SKM-1 (cell line): ENCODE results near the gene CASQ2.
A peak's percentile ranks its signal among the peaks of the same experiment; 100 is the strongest.

Source experiments
- DNase-seq: peaks from one replicate; lab custom pipeline; 2025; ENCODE audit not compliant: unreplicated experiment; lab: John Stamatoyannopoulos, UW

Gene CASQ2

DNA sequence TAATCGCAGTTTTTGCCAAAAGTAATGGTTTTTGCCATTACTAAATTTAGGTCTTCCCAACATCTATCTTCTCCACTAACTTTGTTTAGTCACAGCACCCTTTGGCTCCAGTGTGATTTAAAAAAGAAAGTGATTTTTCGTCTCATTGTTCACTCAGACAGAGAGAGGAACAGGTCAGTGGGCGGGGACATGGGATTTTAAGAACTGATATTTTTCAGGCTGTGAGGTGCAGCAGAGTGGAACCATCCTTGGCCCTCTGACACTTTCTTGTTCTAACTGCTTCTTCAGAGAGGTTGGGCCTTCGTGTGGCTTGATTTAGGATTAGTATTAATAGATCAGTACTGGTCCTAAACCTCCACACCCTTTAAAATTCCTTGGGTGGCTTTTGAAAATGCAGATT, 38.8 kb downstream of the CASQ2 start:
- DNase-seq = no peak

DNA sequence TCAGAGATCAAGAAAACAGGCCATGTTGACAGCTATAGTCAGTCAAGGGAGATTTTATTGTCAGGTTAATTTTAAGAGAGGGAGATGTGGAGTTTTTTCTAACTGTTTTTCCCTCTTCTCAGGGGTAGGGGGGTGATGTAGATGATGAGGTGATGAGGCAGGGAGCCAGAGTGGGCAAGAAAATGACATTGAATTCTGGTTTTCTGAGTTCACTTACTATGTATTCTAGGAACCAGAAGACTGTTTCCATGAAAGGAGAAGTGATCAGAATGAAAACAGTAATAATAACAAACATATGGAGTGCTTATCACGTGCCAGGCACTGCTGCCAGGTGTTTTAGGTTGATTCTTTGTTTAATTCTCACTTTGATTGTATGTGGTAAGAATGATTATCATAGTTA, 40.2 kb downstream of the CASQ2 start:
- no peak for DNase-seq

DNA sequence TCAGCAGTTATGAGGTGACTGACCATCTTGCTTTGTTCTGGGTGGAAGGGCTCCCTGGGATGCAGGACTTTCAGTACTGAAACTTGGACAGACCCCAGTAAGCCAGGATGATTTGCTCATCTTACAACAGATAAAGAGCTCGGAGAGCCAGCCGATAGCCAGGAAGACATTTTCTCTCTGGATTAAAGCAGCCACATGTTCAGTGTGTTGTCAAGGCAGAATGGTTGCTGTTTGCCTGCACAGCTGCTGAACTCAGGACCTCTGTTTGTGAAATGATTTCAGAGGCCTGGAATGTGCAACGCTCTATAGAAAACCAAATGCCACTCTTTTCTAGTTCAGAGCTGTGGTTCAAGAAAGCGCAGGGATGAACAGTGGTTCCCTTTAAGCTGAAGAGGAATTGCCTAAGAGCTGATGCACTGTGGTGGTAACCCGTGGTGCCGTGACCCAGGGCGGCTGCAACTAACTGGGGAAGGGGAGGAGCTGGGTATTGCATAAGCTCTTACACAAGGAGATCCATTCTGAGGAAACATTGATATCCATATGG, 40.7 kb downstream of the CASQ2 start:
- DNase-seq = peak; percentile 98

DNA sequence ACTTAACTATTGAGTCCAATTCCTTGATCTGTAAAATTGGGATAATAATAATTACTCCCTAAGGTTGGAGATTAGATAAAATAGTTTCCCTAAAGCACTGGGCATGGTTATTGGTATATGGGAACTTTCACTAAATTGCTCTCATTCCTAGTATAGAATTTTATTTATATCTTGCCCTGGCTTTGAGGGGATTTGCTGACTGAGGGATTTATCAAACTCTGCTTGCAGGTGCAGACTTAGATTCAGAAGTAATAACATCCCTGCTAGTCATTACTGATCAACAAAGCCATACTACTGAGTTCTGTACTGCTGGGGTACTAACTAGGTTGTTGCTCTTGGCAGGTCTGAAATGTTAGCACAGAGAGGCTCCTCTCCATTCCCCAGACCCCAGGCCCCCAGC, 41.9 kb downstream of the CASQ2 start:
- DNase-seq = no peak

DNA sequence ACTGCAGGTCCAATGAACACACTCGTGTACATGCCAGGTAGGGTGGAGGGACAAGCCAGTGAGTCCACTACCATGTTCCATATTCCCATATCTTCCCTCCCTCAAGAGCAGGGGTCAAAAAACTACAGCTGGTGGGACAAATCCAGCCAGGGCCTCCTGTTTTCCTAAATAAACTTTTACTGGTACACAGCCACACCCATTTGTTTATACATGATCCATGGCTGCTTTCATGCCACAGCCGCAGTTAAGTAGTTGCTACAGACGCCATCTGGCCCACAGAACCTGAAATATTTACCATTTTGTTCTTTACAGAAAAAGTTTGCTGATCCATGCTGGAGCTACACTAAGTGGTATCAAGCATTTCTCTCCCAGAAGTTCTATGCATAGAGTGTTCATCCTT, 42.4 kb downstream of the CASQ2 start:
- no peak for DNase-seq

DNA sequence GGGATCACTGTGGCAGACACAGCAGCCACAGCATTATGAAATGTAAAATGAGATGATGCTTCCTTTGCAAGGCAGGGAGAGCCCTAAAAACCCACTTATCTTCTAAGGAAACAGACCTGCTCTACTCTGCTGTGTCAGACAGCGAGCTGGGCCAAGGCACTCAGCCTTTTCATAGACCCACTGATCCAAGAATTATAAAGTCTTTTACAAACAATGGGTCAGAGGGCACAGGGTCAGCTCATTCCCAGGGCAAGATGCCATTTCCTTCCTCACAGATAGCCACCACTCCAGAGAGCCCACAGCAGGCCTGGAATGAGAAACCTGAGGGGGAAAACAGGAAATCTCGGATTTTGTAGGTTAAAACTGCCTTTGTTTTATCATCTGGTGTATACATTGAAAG, 42.9 kb downstream of the CASQ2 start:
- no peak for DNase-seq

DNA sequence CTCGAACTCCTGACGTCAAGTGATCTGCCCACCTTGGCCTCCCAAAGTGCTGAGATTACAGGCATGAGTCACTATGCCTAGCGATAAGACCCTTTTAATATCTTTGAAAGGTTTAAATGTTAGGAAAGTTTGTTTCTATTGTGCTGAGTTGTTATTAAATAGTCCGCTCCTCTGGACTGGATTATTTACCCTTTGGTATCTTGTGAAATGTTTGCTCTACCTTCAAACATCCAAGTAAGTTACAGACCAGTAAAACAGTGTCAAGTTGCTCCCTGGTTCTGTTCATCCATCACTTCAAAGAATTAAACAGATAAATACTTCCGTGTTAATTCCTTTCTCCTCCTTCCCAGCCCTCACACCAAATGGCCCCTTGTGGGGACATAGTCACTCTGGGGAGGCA, 44.8 kb downstream of the CASQ2 start:
- DNase-seq = no peak

DNA sequence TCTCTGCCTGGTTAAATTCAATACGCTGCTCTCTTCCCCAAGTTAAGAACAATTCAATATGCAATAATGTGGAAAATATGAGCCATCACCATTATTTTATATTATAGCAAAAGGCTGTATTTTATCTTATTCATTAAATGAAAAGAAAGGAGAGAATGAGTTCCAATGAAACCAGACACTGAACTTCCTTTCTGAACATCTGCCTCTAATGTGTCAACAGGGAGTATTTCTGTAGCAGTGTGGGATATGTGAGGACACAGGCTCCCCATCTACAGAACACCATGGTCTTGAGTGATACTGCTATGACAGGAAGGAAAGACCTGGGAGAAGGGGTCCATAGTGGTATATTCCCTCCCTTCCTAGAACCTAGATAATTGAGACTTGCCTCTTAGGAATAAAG, 46.3 kb downstream of the CASQ2 start:
- no peak for DNase-seq

DNA sequence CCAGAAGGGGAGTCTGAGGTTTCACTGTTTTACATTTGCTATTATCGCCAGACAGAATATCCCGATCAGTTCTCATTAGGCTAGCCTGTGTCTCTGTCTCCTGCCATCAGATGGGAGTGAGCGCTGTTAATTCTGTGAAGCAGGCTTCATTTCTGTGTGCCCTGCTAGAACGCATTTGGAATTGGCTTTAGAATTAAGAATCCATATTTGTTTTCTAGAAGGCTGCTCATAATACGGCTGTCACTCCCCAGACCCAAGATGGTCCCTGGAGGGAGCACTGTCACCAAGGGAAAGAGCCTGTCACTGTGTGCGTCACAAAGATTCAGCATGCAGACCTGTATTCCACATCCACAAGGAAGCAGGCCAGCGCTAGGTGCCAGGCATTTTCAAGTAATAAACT, 49.2 kb downstream of the CASQ2 start:
- DNase-seq = no peak

DNA sequence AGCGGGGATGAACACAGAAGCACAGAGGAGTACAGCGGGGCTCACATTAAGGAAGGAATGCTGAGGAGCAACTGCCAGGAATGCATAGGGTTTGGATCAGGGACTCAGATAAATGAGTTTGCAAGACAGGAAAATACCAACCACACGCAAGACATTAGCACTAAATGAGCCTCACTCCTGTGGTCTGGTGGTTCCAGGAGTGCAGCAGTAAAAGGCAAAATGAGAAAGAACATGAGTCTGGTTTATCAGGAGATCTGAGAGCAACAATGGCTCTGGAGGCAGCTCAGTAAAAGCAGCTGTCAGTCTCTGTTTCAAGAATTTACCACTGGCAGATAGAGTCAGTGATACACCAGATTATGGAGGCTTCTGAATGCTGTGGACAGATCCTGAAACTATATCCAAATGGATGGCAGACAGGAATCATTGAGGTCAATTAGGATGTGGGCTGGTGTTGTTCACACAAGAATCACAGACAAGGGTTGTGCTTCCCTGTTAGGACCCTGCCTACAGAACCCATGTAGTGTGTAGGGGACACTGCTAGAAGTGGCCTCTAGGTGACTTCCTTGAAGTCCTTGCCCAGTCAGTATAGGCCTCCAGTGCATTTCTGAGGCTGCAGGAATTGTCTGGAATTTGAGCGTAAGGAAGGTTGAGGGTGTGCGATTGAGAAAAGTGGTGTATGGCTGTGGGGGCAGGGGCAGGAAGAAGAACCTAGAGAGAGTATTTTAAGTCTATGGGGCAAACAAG, 50.3 kb downstream of the CASQ2 start:
- no peak for DNase-seq

DNA sequence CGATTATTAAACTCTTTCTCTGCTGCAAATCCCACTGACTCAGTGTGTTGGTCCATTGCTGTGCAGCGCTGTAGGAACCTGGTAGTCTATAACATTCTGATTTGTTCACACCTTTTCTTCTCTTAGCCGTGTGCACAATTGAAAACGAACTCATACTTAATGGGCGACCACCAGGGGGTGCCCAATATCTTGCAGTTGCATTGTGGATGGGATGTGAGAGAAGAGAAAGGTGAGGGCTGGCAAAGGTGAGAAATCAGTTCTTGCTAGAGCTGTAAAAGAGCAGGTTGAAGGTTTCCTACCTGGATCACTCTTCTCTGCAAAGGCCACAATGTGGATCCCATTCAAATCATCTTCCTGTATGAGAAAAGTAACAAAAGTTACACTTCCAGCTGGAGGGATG, 51.0 kb downstream of the CASQ2 start:
- no peak for DNase-seq

DNA sequence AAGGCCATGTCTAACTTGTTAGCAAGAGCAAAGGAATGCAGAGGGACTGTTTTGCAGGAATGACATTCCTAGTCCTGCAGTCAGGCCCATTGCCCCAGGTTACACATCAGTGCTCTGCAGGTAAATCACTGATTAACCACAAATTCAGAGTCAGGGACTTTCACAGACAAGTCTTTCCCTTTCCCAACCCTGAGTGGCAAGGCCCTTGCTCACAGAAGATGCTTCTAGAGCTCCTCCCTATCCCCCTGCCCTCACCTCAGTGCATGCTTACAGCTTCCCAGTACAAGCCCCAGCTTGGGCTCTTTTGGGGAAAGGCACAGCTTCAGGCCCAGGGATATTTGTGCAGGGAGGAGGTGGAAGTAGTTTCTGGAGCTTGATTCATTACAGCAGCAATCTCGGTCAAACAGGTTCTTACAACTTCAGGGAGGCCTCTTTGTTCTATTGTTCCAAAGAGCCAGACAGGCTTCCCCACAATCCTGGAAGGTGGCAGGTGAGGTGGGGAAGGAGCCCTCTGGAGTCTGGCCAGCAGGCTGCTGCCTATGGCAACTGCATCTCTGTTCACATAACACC, 53.9 kb downstream of the CASQ2 start:
- DNase-seq = no peak

DNA sequence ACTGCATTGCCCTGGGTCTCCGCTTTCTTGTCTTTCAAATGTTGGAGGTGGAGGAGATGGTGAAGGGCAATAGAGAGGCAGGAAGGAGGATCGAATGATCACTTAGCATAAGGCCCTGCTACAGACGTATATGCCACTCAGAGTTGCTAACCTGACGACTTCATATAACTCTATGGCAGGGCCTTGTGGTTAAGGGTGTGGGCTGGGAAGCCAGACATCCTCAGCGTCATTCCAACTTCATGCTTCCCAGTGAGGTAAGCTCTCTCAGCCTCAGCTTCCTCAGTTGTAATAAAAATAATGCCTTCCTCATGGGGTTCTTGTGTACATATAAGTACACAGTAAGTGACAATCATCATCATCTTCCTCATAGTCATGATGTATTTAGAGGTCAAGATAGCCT, 54.6 kb downstream of the CASQ2 start:
- DNase-seq = no peak

DNA sequence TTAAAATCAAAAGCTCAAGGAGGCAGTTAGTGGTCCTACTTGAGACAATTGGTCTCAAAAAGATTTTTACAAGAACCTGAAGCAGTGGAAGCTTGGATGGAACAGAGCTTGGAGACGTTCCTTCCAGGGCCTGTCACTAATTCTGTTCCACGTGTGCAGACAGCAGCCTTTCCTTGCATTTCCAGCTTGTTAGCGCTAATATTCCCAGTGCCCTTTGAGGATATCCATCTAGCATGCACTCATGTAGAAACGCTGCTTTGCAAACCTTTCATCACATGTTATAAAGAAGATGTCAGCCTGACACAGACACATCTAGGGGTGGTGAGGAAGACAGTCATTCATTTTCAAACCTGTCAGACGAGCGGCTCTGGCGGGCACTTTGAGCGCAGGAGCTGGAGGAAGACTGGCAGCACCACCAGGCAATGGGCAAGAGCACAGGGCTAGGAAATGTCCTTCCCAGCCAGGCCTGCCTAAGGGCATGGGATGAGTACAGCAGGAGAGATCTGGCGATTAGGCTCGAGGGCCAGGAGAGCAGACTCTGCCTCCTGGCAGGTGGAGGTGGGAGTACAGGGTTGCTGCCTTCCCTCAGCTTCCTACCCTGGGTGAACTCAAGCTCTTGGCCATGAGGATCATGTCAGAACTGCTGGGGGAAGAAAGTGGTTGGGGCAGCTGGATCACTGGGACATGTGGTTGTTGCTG, 55.5 kb downstream of the CASQ2 start:
- no peak for DNase-seq

DNA sequence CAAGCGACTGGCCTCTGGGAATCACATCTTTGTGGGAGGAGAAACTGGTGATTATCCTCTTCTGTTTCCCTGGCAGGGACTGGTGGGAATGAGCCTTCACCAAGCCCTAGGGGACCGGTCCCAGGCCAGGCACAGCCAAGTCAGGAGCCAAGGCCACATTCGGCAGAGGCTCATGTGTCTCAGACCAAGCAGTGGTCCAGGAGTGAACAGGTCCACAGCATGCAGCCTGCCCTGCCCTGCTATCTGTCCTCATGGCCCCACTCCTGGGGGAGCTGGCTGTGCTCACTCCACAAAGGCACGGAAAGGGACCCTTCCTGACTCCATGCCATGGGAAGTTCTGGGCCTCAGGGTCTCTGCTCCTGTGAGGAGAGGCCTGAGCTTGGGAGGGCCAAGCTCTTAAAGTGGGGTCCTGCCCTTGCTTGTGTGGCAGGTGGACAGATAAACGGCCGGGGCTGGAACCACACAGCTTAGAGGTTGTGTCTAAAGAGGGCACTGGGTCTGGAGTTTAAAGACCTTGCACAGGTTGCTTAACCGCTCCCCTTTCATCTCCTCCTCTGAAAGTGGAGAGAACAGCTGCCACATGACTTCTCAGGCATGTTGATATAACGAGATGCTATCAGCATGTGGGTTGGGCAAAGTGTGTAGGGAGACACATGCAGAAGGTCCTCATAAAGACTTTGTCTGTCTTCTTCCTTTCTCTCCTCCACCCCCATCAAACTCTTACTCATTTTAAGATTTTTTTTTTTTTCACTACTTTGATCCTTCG, 57.5 kb downstream of the CASQ2 start:
- DNase-seq = no peak

DNA sequence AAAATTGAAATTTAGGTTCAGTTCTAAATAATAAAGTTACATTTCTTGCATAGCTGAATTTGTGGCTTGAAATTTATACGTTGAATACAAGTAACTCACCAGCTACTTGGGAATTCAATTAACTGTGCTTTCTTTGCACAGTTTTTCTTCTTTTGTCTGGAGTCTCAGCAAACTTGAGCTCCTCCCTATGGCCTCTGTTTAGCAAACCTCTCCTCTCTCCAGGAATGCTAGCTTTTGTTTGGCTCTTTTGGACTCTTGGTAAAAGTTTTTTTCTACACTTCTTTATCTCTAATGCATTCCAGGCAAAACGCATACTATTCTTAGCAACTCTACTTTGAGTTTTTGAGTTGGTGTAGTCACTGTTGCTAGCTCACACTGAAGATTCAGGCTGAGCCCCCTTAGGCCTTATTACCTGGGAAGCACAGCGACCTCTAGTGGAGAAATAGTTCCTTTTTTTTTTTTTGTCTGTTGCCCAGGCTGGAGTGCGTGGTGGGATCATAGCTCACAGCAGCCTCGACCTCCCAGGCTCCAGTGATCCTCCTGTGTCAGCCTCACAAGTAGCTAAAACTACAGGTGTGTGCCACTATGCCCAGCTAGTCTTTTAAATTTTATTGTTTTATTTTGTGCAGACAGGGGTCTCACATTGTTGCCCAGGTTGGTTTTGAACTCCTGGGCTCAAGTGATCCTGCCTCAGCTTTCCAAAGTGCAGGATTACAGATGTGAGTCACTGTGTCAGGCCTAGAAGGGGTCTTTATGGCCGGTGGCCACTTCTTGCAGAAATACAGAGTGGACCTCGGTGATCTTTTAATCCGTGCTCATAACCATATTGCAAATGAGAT, 61.7 kb downstream of the CASQ2 start:
- no peak for DNase-seq

DNA sequence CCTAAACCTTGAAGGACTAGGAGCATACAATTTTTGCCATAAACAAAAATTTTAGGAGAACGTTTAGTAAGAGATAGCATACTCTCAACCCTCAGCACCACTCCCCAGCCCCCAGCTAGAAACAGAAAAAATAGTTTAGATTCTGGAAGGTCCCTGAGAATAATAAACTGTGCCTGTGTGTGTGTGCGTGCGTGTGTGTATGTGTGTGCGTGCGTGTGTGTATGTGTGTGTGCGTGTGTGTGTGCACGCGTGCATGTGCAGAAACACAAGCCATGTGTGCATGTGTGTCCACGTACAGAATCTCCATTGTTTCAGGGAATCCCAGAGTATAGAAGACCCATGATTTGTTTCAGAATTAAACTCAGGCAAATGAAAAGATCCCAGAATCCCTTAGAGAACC, 62.6 kb downstream of the CASQ2 start:
- DNase-seq = no peak

DNA sequence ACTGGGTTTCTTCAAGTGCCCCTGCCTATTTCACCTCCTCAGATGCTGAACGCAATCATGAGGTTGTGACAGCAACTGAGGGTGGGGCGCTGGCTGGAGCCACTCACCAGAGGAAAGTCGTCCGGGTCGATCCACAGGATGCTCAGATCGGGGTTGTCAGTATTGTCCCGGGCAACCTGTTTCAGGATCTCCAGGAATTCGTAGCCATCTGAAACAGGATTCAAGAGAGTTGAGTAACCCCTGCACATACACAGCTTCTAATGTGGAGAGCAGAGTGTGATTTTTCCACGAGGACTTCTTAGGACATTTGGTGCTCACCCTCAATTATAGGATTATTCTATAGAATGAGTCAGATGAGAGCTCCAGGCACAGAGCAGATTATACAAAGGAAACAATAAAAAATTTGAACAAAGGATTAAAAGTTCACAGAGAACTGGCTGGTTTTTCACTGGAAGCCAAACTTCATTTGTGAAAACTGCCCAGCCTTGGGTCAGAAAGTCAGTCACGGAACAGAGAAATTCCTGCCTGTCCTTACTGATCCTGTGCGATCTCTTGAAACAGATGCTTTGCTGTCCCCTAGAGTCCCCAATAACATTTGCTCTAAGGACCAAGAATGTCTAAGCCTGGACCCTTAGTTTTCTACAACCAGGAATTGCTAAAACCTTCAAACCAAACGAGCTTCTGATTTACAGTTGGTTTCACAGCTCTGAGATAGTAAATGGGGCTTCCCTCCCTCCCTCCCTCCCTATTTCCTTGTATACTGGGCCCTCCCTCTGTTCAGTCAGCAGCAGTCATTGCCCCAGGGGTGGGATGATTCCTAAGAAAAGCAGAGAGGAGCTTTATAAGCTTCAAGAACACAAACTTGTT, 63.2 kb downstream of the CASQ2 start:
- no peak for DNase-seq

DNA sequence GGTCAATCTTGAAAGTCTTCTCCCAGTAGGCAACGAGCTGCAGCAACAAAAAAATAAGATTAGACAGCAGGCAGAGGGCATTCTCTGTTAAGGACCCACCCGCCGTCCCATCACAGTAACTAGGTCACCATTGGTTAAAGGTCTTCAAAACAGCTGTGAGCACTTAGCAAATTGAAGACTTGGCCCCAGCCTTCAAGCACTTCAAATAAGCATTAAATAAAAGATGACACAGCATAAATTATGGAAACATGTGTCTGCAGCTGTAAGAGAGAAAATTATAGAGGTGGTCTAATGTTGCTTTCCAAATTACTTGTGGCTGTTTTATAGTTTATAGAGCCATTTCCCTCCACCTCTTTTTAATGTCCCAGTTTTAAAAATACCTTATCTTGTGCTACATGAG, 65.6 kb downstream of the CASQ2 start:
- no peak for DNase-seq

DNA sequence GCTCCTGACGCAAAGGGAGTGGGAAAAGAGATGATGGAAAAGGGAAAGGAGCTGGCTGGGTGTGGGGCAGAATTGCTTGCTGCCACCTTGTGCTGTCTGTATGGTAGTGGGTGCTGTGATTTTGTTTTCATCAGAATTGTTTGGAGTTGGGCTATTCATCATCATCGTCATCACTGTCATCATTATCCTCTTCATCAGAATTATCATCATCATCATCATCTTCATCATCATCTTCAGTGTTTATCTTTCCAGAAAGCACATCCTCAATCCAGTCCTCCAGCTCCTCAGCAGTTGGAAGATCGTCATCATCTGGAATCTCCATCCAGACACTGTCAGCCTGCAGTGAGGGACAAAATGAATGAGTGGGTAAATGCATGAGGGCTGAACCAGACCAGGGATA, 67.4 kb downstream of the CASQ2 start:
- DNase-seq = no peak
